Karpas-422 (cell line): ENCODE results near the gene ANXA8. TPM values are rescaled to one million over a fixed set of nuclear protein-coding genes. Genes with fewer than 3 reads are reported as not detected.
A peak's percentile ranks its signal among the peaks of the same experiment; 100 is the strongest.

Experiments
- DNase-seq: peaks from one replicate; pipeline ENCODE4 v3.0.0-alpha.2; 2015
- H2AFZ ChIP-seq: fragments of 200-600 bp; sonication (generic); 2 replicates; pipeline ENCODE4 v1.6.1; 2014; ENCODE audit warnings: antibody characterized with exemption, low read length, mixed read lengths
- H3K27ac ChIP-seq: fragments of 200-600 bp; sonication (generic); 2 replicates; pipeline ENCODE4 v1.5.1; 2014; ENCODE audit warnings: mild to moderate bottlenecking, low read length, moderate library complexity
- H3K27me3 ChIP-seq: fragments of 200-600 bp; sonication (generic); 2 replicates; pipeline ENCODE4 v1.6.1; 2014; ENCODE audit warnings: low read length, mixed read lengths
- H3K36me3 ChIP-seq: fragments of 200-600 bp; sonication (generic); 2 replicates; pipeline ENCODE4 v1.6.1; 2014; ENCODE audit warnings: low read length, mixed read lengths; ENCODE audit not compliant: insufficient read depth
- H3K4me1 ChIP-seq: fragments of 200-600 bp; sonication (generic); 2 replicates; pipeline ENCODE4 v1.6.1; 2014; ENCODE audit warnings: mild to moderate bottlenecking, low read length, mixed read lengths
- H3K4me2 ChIP-seq: fragments of 200-600 bp; sonication (generic); 2 replicates; pipeline ENCODE4 v1.6.1; 2014; ENCODE audit warnings: low read length, low read depth, mild to moderate bottlenecking; ENCODE audit not compliant: poor library complexity, severe bottlenecking
- H3K4me3 ChIP-seq: fragments of 200-600 bp; sonication (generic); 2 replicates; pipeline ENCODE4 v1.5.1; 2014; ENCODE audit warnings: mild to moderate bottlenecking, antibody characterized with exemption, low read length, mixed read lengths
- H3K79me2 ChIP-seq: fragments of 200-600 bp; sonication (generic); 2 replicates; pipeline ENCODE4 v1.6.1; 2014; ENCODE audit warnings: mild to moderate bottlenecking, low read length, mixed read lengths
- H3K9ac ChIP-seq: fragments of 200-600 bp; sonication (generic); 2 replicates; pipeline ENCODE4 v1.6.0; 2014; ENCODE audit warnings: low read length
- H3K9me2 ChIP-seq: fragments of 200-600 bp; sonication (generic), shearing (Covaris generic); replicated peaks from 2 replicates; pipeline ENCODE4 v1.6.0; 2014; ENCODE audit warnings: mild to moderate bottlenecking, low read length, moderate library complexity; ENCODE audit not compliant: insufficient read depth
- H3K9me3 ChIP-seq: fragments of 300-700, 200-600 bp; sonication (generic); 2 replicates; pipeline ENCODE4 v1.6.1; 2014; ENCODE audit warnings: low read length, mixed read lengths
- H4K20me1 ChIP-seq: fragments of 200-600 bp; sonication (generic); 2 replicates; pipeline ENCODE4 v1.6.1; 2014; ENCODE audit warnings: mild to moderate bottlenecking, antibody characterized with exemption, low read length, low read depth; ENCODE audit not compliant: insufficient read depth
- total RNA-seq: library from RNA; depleted of rRNA; stranded (reverse); fragments of >200 nt; shearing (Covaris generic); gene quantifications from 2 replicates; pipeline ENCODE4 v1.2.3, GENCODE V29; 2014; ENCODE audit warnings: low replicate concordance

ANXA8 gene
- total RNA-seq, 1 experiment from 2014 or later, result not detected

DNA sequence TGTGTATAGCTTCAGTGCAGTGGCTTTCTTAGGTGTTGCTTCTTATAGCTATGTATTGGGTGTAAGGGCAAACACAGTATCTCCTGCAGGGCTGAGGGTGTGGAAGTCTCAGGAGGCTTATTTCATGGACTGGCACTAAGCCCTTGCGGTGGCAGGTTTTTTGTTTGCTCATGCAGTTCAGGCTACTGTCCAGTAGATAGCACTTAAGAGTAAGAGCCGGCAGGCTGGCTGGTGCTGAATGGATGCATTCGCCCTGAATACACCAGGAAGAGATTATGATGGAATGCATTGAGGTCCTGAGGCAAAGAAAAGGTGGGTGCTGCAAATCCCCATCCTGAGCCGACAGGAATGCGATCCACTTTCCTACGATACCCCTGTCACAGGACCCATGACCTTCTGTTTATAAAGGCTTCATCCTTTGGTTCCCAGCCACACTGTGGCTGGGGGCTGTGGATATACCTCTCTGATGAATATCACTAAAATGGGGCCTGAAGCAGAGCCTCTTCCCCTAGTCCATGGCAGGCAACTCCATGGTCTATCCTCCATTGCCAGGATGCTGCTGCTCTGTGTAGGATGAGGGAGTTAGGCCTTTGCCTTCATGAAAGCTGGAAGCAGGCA is 44.9 kb downstream of the ANXA8 start:
- Histone ChIP-seq H3K9me3 (no peaks in the 10 kb centered on the region), H3K4me1 (no peaks in the 10 kb centered on the region), H3K36me3 (no peaks in the 10 kb centered on the region), H3K9ac (no peak overlapping the region), H2AFZ (no peak overlapping the region), H3K9me2 (no peaks in the 10 kb centered on the region), H4K20me1 (no peaks in the 10 kb centered on the region), H3K79me2 (no peaks in the 10 kb centered on the region), H3K4me2 (no peak overlapping the region), H3K4me3 (no peak overlapping the region), H3K27ac (no peak overlapping the region), H3K27me3 (no peaks in the 10 kb centered on the region)
- DNase-seq, result peak; percentile 53

DNA sequence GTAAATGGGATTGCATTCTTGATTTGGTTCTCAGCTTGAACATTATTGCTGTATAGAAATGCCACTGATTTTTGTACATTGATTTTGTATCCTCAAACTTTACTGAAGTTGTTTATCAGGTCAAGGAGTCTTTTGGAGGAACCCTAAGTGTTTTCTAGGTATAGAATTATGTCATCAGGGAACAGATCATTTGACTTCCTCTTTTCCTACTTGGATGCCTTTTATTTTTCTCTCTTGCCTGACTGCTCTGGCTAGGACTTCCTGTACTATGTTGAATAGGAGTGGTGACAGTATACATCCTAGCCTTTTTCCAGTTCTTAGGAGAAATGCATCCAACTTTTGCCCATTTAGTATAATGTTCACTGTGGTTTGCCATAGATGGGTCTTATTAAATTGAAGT is 48.8 kb downstream of the ANXA8 start:
- no peaks in the 10 kb centered on the region for H3K9me2 ChIP-seq
- no peaks in the 10 kb centered on the region for H3K9me3 ChIP-seq
- H3K4me3 ChIP-seq, result no peak overlapping the region
- H3K36me3 ChIP-seq, result no peaks in the 10 kb centered on the region
- no peaks in the 10 kb centered on the region for H3K27me3 ChIP-seq
- no peak overlapping the region for H3K9ac ChIP-seq
- no peaks in the 10 kb centered on the region for H3K4me1 ChIP-seq
- no peak overlapping the region for H3K27ac ChIP-seq
- no peak for DNase-seq
- no peak overlapping the region for H3K4me2 ChIP-seq
- no peak overlapping the region for H2AFZ ChIP-seq
- H4K20me1 ChIP-seq, result no peaks in the 10 kb centered on the region
- no peaks in the 10 kb centered on the region for H3K79me2 ChIP-seq

DNA sequence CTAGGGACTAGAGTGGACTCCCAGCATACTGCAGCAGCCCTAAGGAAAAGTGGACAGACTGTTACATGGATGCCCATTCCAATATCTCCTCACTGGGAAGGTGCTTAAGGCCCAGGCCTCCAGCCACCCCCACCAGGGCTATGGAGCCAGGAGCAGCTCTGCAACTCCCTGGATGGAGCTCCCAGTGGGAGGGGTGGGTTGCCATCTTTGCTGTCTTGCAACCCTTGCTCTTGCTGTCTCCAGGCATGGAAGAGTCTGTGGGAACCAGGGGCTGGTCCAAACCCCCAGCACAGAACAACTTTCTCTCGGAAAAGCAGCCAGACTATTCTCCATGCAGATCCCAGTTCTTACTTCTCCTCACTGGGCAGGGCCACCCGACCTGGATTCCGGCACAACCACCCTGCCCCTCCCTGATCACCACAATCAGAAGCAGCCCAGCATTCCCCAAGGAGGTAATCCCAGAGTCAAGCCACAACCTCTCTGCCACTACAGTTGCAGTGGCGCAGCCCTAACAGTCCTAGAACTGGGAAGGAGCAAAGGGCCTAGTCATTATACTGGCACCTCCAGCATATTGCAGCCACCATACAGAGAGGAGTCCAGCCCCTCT is 58.0 kb downstream of the ANXA8 start:
- H3K9me2 ChIP-seq, result no peaks in the 10 kb centered on the region
- H3K9ac ChIP-seq, result no peak overlapping the region
- H2AFZ ChIP-seq, result no peak overlapping the region
- H3K4me3 ChIP-seq, result no peak overlapping the region
- H3K27me3 ChIP-seq, result no peaks in the 10 kb centered on the region
- DNase-seq, result no peak
- H3K27ac ChIP-seq, result no peak overlapping the region
- H3K4me2 ChIP-seq, result no peak overlapping the region
- no peaks in the 10 kb centered on the region for H4K20me1 ChIP-seq
- H3K9me3 ChIP-seq, result no peaks in the 10 kb centered on the region
- H3K79me2 ChIP-seq, result no peaks in the 10 kb centered on the region
- no peaks in the 10 kb centered on the region for H3K36me3 ChIP-seq
- no peaks in the 10 kb centered on the region for H3K4me1 ChIP-seq

DNA sequence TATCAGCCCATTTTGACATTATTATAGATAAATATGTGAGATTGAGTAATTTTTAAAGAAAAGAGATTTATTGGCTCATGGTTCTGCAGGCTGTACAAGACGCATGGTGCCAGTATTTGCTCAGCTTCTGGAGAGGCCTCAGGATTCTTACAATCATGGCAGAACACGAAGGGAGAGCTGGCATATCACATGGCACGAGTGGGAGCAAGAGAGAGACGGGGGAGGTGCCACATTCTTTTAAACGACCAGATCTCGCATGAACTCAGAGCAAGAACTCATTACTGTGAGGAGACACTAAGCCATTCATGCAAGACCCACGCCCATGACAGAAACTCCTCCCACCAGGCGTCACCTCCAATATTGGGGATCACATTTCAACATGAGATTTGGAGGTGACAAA is 59.7 kb downstream of the ANXA8 start:
- no peaks in the 10 kb centered on the region for H3K9me2 ChIP-seq
- no peaks in the 10 kb centered on the region for H3K27me3 ChIP-seq
- H4K20me1 ChIP-seq, result no peaks in the 10 kb centered on the region
- no peaks in the 10 kb centered on the region for H3K9me3 ChIP-seq
- no peak overlapping the region for H3K9ac ChIP-seq
- no peaks in the 10 kb centered on the region for H3K36me3 ChIP-seq
- no peak overlapping the region for H3K4me3 ChIP-seq
- no peak overlapping the region for H3K4me2 ChIP-seq
- no peaks in the 10 kb centered on the region for H3K79me2 ChIP-seq
- no peak overlapping the region for H2AFZ ChIP-seq
- no peaks in the 10 kb centered on the region for H3K4me1 ChIP-seq
- no peak overlapping the region for H3K27ac ChIP-seq
- DNase-seq, result no peak

DNA sequence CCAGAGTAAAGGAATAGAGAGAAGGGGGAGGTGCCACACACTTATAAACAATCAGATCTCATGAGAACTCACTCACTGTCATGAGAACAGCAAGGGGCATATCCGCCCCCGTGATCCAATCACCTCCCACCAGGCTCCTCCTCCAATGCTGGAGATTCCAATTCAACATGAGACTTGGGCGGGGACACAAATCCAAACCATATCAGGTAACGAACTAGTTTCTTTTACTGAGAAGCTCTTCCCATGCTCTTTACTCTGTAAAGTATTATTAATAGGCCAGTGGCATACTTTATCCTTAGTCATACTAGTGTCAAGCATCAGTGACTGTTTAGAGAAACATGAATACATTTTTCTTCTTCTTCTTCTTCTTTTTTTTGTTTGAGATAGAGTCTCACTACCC is 60.4 kb downstream of the ANXA8 start:
- H3K4me2 ChIP-seq, result no peak overlapping the region
- no peaks in the 10 kb centered on the region for H3K9me2 ChIP-seq
- H3K79me2 ChIP-seq, result no peaks in the 10 kb centered on the region
- H3K9ac ChIP-seq, result no peak overlapping the region
- H4K20me1 ChIP-seq, result no peaks in the 10 kb centered on the region
- no peak for DNase-seq
- H3K9me3 ChIP-seq, result no peaks in the 10 kb centered on the region
- no peak overlapping the region for H2AFZ ChIP-seq
- no peaks in the 10 kb centered on the region for H3K36me3 ChIP-seq
- no peaks in the 10 kb centered on the region for H3K27me3 ChIP-seq
- no peaks in the 10 kb centered on the region for H3K4me1 ChIP-seq
- no peak overlapping the region for H3K4me3 ChIP-seq
- no peak overlapping the region for H3K27ac ChIP-seq

DNA sequence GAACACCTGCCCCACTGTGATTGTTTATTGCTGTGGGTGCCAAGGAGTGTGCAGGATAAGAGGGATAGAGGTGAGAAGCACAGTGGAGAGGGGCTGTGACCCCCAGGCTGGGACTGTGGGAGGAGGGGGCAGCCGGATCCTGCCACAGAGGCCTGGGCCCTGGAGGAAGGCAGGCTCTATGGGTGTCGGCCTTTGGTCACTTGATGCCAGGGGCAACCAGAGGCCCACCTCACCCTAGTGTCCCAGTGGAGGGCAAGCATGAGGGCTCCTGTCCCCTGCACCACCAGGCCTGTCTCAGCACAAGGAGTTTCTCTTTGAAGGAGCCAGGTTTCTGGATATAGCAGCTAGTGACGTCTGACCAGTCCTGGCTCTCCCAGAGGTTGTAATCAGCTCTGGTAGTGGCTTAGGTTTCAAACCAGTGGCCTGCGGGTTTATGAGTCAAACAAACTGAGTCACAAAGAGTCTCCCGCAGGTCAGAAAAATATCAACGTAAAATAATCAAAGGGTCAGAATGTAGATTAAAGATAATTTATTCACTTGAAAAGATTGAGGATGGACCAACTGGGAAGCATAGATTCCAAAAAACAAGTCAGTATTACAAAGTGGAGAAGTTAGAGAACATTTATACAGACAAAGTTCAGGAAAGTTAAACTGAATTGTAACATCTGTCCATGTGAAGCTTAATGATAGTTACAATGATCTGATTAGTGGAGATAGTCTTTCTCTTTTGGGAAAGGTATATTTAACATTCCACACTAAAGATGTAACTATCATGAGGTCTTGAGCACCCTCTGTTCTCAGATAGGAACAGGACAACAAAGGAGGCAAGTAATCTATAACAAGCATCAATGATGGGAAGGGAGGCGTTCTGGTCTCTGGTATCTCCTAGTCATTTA is 62.6 kb downstream of the ANXA8 start:
- no peak overlapping the region for H3K4me3 ChIP-seq
- H3K79me2 ChIP-seq, result no peaks in the 10 kb centered on the region
- no peaks in the 10 kb centered on the region for H3K27me3 ChIP-seq
- no peak overlapping the region for H3K9ac ChIP-seq
- no peak for DNase-seq
- no peaks in the 10 kb centered on the region for H3K9me3 ChIP-seq
- H3K27ac ChIP-seq, result no peak overlapping the region
- no peaks in the 10 kb centered on the region for H3K36me3 ChIP-seq
- H3K9me2 ChIP-seq, result no peaks in the 10 kb centered on the region
- H4K20me1 ChIP-seq, result no peaks in the 10 kb centered on the region
- H3K4me2 ChIP-seq, result no peak overlapping the region
- H2AFZ ChIP-seq, result no peak overlapping the region
- H3K4me1 ChIP-seq, result no peaks in the 10 kb centered on the region

DNA sequence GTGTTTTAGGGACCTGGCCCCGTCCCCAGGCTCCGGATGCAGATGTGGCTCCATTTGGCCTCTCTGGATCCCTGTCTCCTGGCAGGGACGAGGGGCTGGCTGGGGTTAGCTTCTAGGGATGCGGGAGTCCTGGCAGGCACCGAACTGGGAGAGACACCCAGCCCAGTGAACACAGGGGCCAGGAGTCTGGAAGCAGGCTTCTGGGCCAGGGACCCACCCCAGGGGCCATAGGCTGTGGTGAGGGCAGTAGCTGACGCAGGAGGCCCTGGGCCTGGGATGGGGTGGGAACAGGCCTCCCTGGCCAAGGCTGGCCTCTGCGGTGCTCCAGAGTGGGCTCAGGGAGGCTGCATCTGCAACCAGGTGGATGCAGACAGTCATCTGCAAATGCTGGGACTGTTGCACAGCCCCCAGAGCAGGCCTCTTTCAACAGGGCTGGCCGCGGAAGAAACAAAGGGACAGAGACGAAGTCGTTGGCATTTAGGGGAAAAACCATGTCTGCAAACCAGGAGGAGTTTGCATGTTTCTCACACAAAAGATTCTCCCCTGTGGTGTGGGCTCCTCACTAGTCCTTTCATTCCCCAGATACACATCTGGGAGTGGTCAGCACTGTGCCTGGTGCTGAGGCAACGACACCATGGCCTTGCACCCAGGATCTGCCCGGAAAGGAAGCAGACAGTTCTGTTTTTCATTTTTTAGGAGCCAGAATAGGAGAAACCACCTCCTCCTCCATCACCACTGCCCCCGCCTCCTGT is 63.4 kb downstream of the ANXA8 start:
- no peak overlapping the region for H2AFZ ChIP-seq
- H3K4me2 ChIP-seq, result no peak overlapping the region
- DNase-seq, result no peak
- H3K27me3 ChIP-seq, result no peaks in the 10 kb centered on the region
- no peaks in the 10 kb centered on the region for H4K20me1 ChIP-seq
- no peak overlapping the region for H3K9ac ChIP-seq
- no peaks in the 10 kb centered on the region for H3K36me3 ChIP-seq
- no peaks in the 10 kb centered on the region for H3K4me1 ChIP-seq
- no peak overlapping the region for H3K4me3 ChIP-seq
- H3K9me3 ChIP-seq, result no peaks in the 10 kb centered on the region
- no peak overlapping the region for H3K27ac ChIP-seq
- no peaks in the 10 kb centered on the region for H3K9me2 ChIP-seq
- H3K79me2 ChIP-seq, result no peaks in the 10 kb centered on the region

DNA sequence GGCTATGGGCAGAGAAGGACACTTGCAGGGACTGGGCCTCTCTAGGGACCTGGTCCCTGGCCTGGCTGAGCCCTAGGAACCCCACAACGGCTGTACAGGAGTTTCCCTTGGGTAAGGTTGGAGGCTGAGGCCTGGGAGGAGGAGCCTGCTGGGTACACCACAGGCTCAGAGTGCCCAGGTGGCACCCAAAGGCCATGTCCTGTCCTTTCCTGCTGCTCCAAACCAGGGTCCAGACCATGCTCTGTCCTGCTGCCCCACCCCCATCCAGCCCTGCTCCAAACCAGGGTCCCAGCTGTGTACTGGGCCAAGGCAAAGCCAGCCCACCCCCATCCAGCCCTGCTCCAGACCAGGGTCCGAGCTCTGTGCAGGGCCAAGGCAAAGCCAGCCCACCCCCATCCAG is 64.5 kb downstream of the ANXA8 start:
- Histone ChIP-seq H3K4me3 (no peak overlapping the region), H3K27me3 (no peaks in the 10 kb centered on the region), H3K4me1 (no peaks in the 10 kb centered on the region), H3K36me3 (no peaks in the 10 kb centered on the region), H3K27ac (no peak overlapping the region), H3K9me2 (no peaks in the 10 kb centered on the region), H3K9ac (no peak overlapping the region), H3K4me2 (no peak overlapping the region), H3K9me3 (no peaks in the 10 kb centered on the region), H2AFZ (no peak overlapping the region), H4K20me1 (no peaks in the 10 kb centered on the region), H3K79me2 (no peaks in the 10 kb centered on the region)
- no peak for DNase-seq
